NT2/D1 (cell line): ENCODE results near the gene HOXC12.

Experiments used
- SUZ12 ChIP-seq: IDR thresholded peaks from 2 replicates; pipeline ENCODE4 v1.6.1; 2011; ENCODE audit not compliant: insufficient read length, insufficient read depth; ENCODE audit errors: extremely low read depth
- YY1 ChIP-seq: IDR thresholded peaks from 2 replicates; pipeline ENCODE4 v1.6.1; 2011; ENCODE audit not compliant: insufficient read length, insufficient read depth
- ZNF274 ChIP-seq: IDR thresholded peaks from 2 replicates; pipeline ENCODE4 v1.6.1; 2011; ENCODE audit warnings: mild to moderate bottlenecking, low read depth, low read length

DNA sequence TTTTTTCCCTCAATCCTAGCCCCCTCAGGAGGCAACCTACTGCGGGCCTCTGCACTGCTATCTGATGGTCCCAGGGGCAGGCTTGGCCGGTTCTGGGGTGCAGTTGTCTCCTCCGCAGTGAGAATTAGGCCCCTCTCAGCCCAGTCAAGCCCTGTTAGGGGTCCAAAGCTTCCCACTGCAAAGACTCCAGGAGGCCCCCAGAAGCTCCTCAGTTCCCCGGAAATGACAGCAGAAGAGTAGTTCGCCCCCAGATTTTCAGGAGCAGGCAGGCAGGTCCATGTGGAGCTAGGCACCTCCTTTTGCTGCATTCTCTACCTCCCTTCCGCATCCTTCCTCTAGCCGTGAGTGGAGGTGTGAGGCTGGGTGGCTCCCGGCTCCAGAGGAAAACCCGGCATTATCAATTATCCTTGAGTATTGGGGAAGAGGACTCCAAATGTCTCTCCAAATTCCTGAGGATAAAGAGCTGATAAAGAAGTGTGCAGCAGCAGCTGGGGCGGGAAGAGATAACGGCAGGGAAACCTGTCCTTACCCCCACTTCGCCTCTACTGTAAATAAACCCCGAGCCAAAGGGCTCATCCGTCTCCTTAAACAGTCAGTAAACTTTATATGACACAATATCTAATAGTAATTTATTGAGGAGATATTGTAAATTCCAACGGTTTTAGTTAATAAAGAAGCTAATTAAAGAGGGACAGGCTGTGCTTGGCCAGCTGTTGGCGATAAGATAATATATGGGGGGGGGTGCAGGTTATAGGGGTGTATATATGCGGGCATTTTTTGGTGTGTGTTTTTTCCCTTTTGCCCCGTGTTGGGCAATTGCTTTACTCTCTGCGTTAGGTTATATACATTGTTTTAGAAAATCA lies 641 bp upstream of the HOXC12 start:
- TF ChIP-seq YY1 (no peak), ZNF274 (no peak), SUZ12 (no peak)
